Hematopoietic multipotent progenitor cell (in vitro differentiated cells): Measurements from ENCODE around the gene MRPS6. TPM values are rescaled to one million over a fixed set of nuclear protein-coding genes. Genes with fewer than 3 reads are reported as not detected.
A peak's percentile ranks its signal among the peaks of the same experiment; 100 is the strongest.

Source experiments
- DNase-seq, 3 donors: peaks; one replicate each; pipeline ENCODE4 v3.0.0-alpha.2; 2011 to 2015; ENCODE audit warnings: low read depth in 2 of 3, low spot score in 2 of 3
- total RNA-seq: library from RNA; depleted of rRNA; stranded (reverse); fragments of >200 nt; gene quantifications from one replicate; pipeline ENCODE4 v1.2.3, GENCODE V29; 2012

MRPS6 gene
- total RNA-seq, 1 donor: 10.8 TPM

DNA sequence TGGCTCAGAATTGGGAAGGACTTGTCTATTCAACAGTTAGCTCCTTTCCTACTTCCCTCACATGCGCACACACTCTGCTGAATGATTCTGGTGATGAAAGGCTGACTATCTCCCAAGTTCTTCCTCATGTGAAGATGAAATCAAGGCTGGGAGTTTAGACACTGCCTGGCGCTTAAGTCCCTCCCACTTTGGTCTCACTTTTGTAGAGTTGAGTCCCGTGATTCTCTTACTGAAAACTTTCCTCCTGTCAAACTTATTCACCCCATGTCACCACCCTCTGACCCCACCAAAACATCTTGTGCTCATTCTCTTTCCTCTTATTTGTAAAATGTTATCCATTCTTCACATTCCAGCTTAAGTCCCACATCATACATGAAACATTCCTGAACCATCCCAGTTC lies 8.4 kb upstream of the MRPS6 start:
- no peak for DNase-seq

DNA sequence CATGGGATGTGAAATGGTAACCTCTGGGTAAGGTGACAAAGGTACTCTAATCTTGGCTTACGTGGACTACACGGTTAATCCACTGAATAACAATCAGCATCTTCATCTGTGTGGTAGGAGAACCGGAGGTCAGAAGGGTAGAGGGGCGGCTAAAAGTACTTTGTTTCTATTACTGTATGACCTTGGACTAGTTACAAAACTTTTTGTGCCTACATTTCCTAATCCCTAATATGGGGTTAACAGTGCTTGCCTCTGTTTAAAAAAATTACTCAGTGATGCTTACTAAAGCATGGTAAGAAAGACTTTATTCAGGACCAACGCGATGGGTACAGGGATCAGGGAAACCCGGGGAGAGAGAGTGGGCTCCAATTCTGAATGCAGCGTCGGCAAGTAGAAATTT lies 1.7 kb upstream of the MRPS6 start:
- no peak for DNase-seq

DNA sequence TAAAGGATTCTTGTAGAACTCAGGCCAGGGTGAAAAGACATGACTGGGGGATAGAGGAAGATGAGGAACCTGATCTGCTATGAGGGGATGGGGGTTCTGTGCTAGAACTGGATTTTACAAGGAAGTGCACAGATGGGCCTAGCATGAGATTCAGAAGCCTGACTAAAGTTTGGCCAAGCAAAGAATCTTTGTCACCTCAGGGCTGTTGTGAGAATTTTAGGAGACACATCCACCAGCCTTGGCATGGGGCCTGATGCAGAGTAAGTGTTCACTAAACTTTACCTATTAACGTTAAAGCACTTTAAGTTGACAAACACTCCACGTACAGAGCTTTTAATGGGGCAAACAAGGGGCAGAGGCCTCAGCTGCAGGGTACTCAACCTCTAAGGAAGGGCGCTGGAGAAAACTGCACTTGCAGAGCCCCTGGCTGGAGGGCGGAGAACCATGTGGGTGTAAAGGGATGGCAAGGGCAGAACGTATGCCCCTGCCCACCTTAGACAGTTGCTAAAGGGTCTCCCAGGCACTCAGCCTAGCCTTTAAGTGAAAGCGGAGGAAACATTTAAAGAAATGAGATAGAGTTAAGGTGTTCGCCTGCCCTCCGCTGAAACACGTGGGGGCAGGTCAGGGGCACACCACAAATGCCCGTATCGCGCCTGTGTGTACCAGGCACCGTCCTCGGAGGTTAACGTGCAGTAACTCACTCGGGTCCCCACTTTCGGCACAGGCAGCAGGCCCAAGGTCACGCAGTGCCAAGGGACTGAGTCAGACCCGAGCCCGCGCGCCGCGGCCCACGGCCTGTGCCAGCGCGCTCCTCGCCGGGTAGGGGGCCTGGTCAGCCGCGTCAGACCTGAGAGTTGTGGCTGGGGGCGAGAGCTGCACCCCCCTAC lies 990 bp upstream of the MRPS6 start:
- no peak for DNase-seq

DNA sequence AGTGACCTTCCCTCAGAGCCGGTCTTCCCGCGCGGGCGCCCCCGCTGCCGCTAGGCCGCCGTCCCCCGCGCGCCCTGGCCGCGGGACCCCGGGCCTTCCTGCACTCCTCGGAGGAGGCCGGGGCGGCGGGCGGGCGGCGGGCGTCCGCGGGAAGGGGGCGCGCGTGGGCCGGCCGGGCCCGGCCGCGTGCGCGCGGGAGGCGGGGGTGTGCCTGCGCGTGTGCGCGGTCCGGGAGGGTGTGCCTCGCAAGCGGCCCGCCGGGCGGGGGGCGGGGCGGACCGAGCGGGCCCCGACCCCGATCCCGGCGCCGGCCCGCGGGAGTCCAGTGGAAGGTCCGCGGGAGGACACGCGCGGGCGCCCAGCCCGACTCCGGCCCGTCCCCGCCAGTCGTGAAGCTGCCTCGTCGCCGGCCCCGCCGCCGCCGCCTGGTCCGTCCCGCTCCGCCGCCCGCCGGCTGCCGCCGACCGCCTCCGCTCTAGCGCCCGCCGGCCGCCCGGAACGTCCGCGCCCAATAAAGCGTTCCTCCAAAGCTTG lies 438 bp downstream of the MRPS6 start:
- DNase-seq: peak in 2 of 3 donors; percentile 33 to 42

DNA sequence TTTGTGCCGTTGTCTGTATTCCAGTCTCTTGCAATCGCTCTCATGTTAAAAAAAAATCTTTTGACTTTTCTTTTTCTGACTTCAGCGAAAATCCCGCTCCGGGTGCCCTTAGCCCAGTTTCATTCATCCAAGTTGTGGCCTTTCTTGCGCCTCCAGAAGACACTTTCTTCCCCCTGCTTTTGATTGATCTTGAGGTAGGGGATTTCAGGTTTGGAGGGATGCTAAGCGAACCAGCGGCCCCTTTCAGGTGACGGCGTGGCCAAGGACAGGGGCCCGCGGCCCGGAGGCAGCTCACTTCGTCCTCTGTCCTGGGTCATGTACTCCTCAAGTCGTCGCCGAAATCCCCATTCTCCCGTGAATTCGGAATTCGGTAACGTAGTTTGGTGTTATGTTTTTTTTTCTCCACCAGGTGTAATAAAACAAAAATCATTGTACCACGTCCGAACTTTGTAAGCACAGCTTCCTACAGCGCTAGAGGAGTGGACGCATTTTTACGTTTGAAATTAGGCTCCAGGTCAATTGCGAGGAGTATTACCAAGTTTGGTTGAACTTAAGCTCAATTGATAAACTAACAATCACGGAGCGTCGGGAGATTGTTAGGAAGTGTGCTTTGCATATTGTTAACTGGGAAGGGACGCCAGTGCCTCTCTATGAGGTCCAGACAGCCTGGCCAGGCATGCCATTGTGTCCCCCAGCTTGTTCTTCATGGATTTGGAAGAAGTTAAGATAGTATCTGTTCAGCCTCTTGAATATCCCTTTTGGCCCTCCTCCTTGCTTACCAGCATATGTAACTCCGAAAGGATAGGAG lies 1.1 kb downstream of the MRPS6 start:
- no peak for DNase-seq

DNA sequence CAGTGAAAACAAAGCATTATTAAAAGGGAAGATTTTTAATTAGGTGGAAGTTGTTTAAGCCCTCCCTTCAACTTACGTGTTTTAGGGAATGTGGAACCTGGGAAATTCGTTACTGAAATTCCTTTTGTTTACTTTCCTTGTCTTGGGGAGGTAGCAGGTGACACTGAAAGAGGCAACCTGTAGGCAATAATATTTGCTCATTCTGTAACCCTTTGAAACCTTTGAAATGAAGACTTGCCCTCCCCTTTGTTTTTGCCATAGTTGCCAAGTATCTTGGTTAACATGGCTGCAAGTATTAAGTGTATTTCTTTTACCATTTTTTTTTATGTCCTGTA lies 1.7 kb downstream of the MRPS6 start:
- DNase-seq: no peak

DNA sequence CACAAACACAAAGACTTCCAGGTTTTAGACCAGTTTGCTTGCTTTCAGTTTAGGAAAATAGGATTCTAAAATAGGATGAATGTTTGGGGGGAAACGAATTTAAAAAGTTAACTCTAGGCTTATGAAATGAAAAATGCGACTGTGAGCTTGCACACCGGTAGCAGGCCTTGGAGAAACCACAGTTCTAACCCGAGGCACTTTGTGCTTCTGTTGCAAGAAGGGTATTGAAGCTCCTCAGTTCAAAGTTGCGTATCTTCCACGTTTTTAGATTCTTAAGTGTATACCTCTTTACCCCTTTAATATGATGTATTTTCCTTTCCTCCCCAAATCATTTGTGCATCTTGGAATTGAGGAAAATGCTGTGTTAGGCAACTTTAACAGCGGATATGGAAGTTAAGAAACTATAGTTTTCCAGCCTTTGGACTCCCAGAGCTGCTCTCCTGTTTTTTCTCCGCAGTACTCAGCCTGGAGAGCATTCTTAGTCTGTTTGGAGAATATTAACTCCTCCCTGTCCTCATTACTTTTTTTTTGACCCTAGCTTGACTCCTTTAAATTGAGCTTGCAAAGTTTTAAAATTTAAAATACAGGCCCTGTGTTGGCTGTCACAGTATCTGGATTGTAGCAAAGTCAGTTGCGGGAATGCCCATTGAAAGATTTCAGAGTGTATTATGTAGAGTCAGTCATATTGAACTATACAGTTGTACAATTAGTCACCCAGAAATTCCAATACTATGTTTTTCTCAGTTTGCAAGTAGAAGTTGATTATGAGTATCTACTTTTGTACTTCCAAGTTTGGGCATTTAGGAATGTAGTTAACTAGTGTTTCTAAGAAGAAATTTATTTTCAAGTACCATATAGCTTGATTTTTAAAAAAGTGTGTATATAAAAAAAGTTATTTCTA lies 2.6 kb downstream of the MRPS6 start:
- DNase-seq: no peak

DNA sequence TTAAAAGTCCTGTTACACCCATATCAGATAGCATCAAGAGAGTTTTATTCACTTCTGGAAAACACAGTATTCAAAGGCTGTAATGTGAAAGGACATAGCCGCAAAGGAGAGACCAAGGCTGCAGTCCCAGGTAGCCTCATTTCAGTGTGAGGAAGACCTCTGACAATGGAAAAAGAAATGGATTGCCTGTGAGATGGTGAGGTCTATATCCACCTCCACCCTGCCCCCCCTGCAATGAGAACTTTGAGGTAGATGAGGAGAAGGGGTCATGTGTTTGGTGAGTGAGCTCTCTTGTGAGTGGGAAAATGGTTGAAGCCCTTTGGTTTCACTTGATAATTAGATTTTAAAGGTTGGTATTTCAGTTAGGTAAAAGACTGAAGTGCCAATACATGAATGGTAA lies 3.5 kb downstream of the MRPS6 start:
- DNase-seq: no peak

DNA sequence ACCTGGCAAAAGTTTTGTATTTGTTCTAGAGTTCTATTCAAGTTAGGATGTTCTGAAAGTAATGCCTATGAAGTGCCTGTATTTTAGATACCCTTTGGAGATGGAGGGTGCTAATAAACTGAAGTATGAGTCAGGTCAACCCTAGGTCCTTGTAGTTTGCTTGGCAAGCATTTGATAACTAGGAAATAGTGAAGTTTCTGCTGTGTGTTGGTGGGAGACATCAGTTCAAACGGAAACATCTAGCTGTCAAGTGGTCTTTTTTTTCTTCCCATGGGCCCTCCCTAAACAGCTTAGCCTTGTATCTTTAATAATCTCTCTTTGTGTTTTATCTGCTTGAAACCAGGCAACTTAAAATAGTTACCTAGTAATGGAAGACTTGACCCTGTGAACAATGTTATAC lies 4.5 kb downstream of the MRPS6 start:
- no peak for DNase-seq

DNA sequence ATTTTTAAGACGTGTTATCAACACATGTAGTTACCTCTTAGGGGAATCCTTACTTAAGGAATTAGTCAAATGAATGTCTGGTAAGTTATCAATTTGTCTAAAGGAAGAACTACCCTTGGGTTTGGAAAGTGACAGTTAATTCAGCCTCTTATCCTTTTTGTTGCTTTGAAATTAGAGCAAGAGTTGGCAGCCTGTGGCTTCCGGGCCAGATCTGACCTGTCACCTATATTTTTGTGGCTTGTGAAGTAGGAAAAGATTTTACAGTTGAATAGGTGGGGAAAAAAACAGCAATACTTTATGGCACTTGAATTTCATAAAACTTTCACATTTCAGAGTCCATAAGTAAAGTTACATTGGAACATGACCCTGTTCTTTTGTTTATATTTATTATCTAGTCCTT lies 5.5 kb downstream of the MRPS6 start:
- DNase-seq: no peak

DNA sequence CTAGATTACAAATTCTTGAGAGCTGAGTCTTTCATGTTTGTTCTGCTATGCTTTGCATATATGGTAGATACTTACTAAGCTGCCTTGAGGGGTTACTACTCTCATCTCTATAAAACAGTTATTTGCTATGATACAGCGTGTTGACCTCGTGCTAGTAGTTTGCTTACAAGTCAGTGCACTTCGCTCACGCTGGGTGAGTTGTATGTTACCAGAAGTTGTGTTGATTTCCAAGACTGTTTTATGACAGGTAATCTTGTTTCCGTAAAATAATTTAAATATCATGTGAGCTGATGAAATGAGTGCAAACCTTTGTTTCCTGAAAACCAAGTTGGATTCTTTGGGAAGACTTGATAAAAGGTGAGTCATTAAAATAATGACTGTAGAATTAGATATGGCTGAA lies 7.3 kb downstream of the MRPS6 start:
- DNase-seq: no peak

DNA sequence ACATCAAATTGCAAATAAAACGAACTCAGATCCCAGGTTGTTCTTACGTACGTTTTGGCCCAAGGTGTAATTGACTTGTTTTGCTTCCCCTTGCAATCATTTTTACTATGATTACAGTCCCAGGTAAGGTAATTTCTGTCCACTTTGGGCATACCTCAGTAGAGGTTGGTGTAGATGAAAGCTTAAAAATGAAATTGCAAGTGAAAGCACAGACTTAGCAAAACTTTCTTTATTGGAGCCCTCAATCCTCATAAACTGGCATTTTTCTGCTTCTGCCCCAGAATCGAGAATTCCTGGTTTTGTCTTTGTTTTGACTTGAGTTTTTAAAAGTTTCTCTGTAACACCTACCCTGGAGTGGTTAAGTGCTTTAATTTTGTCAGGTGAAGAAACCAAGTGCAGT lies 9.4 kb downstream of the MRPS6 start:
- DNase-seq: no peak

DNA sequence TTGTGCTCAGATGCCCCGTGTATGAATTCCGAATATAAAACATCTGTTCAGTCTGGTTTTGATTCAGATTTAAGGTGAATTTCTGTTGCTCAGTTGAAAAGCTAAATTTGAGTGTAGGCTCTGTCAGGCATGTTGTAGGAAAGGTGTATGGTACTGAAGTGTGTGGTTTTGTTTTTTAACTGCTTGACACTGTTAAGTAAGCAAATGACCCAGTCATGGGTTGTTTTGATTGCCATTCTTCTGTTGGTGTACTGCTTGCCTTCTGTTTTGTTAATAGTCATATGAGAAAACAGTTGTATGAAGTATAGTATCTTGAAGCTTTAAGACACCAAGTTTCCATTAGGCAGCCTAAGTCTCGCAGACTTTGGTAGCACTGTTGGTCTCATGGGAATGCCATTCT lies 10.0 kb downstream of the MRPS6 start:
- no peak for DNase-seq

DNA sequence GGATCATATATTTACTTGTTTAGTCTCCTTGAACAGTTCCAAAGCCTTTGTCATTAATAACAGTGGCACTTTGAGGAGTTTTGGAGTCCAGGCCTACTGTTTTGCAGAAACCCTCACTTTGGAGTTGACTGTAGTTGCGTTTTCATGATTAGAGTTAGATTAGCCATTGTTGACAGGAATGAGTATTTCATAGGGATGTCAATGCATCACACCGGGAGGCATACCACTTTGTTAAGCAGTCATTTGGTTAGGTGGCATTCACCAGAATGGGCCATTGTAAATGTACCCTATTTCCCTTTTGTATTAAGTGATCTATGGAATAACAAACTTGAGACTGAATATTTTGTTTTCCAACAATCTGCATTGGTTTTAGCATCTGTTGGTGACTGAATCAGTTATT lies 11.8 kb downstream of the MRPS6 start:
- DNase-seq: no peak

DNA sequence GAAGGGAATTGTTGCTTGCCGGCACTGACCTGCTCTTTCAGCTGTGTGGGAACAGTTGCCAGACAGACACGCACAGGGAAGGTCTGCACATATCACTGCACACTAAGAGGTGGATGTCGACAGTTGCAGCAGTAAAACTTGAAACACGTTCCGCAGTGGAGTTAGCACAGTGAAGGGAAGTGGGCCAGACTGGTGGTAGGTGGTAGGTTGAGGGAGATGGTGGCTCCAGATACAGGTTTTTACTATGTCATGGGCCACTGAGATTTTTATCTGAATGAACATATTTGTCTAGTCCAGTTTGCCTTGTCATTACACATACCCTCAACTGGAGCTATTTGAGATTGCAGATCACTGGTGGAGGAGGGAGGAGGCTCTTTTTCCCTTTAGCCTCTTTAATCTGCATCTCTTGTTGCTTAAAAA lies 13.5 kb downstream of the MRPS6 start:
- peak in 1 of 3 donors; percentile 38 for DNase-seq

DNA sequence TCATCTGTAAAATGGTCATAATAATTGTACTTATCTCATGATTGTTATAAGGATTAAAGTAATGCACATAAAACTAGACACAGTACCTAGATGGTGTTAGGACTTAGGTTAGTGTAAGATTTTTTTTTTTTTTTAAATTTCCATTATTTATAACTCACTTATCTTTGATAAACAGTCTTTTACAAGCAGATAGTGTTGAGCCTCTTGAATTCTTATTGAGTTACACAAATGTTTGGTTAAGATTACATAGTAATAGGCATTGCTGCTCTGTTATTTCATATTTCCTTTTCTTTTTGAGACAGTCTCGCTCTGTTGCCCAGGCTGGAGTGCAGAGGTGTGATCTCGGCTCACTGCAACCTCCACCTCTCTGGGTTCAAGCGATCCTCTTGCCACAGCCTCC lies 15.4 kb downstream of the MRPS6 start:
- DNase-seq: no peak

DNA sequence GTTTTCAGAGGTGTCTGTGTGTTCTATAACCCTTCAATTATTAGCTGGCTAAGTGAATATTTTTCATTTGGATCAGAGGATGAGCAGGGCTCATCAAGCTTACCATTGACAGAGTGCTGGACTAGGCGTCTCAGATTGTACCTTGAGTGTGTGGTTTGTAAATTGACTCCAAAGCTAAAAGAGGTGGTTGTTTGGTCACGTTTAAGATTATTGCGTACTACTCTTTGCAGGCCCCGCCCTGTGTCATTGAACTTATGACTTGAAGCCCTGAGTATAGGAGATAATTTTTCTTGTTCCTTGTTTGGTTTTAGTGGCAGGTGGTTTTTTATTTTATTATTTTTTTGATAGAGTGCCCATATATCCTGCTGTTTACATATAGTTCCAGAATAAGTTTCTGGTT lies 17.7 kb downstream of the MRPS6 start:
- DNase-seq: no peak

DNA sequence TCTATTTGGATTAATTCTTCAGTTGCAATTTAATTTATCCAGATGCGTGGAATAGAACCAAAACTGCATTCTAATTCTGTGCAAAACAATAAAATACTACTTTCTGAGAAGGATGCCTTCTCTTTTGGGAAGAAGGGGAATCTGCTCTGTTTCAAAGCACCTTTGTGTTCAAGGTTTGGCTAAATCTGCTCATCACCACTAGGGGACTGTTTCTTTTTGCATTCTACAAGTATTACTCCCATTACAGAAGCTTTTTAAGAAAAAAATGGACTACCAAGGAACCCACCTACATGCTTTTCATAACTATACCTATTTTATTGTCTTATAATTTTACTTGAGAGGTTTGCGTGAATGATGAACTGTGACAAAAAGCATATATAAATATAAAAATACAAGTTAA lies 18.2 kb downstream of the MRPS6 start:
- DNase-seq: peak in 1 of 3 donors; percentile 17

DNA sequence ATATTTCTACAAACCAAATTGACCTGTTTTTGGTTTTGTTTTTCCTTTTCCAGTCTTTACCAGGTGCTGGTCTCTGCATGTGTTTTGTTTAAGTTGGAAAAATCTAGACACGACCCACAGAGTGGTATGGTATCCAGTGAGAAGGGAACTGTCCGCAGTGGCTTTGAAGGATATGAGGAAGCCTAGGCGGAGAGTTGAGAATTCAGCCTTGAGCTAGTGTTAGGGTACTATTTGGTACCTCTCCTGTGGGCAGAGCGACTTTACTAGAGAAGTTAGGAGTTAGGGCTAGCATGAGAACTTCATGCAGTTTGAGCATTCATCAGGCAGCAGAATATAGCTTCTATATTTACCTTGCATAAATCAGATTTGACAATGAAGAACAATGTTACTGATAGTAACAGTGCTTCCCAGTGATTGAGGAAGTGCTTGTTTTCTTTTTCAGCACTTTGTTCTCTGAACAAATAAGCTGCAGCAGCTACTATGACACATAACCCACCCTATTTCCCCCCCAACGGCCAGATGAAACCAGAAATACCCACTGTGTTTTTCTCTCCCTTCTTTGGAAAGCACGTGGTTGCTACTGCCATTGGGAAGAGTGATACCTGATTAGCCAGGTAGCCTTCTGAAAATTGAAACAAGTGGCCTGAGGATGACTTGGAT lies 19.0 kb downstream of the MRPS6 start:
- peak in 2 of 3 donors; percentile 35 to 49 for DNase-seq

DNA sequence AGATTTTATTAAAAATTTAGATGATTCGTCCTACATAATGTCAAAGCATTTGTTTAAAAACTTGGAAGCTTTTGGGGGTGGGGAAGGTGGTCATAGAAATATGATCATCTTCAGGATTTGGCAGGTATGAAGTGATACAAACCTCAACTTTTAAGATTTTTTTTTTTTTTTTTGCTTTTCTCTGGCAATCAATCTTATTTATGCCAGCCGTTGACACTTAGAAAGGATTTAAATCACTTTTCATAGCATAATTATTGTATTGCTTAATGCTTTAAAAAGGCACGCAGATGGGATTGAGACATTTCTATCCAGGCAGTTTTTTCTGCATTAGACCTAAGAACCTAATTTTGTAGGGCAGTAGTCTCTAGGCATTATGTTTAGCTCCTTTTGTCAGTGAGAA lies 19.7 kb downstream of the MRPS6 start:
- DNase-seq: no peak
